K562 (cell line): Measurements from ENCODE around the gene ZNF655. TPM values are rescaled to one million over a fixed set of nuclear protein-coding genes. Genes with fewer than 3 reads are reported as not detected.

Source experiments
- BRF2 ChIP-seq: IDR thresholded peaks from 3 replicates; pipeline ENCODE4 v1.6.1; 2011; ENCODE audit warnings: borderline replicate concordance, mild to moderate bottlenecking; ENCODE audit not compliant: insufficient read length, insufficient read depth
- CTCFL ChIP-seq: IDR thresholded peaks from 2 replicates; pipeline ENCODE4 v1.6.1; 2011; ENCODE audit warnings: borderline replicate concordance, low read depth, mild to moderate bottlenecking, moderate library complexity, low read length; ENCODE audit not compliant: insufficient read depth, poor library complexity, severe bottlenecking
- LARP7 ChIP-seq: fragments of 450-650 bp; IDR thresholded peaks from 2 replicates; pipeline ENCODE4 v1.6.1; 2016
- PKNOX1 ChIP-seq: fragments of 450-650 bp; IDR thresholded peaks from 2 replicates; pipeline ENCODE4 v1.6.1; 2016
- ZKSCAN3 ChIP-seq: fragments of 250-450 bp; sonication (Bioruptor Pico); IDR thresholded peaks from 2 replicates; pipeline ENCODE4 v1.4.0; 2020
- ZNF280B ChIP-seq: fragments of 250-450 bp; sonication (Bioruptor Pico); IDR thresholded peaks from 2 replicates; pipeline ENCODE4 v1.5.1; 2021; ENCODE audit warnings: mild to moderate bottlenecking
- ZNF668 ChIP-seq: fragments of 250-450 bp; sonication (Bioruptor Pico); IDR thresholded peaks from 2 replicates; pipeline ENCODE4 v1.8.0; 2022; ENCODE audit warnings: mild to moderate bottlenecking, inconsistent platforms
- ZNF785 ChIP-seq: fragments of 250-450 bp; sonication (Bioruptor Pico); IDR thresholded peaks from 2 replicates; pipeline ENCODE4 v1.4.0; 2020; ENCODE audit warnings: mild to moderate bottlenecking
- polyA plus RNA-seq, 8 experiments: library from polyadenylated mRNA; depleted of rRNA in 4 of 8; stranded (reverse) in 5 of 8; unstranded in 3 of 8; fragments of >200 nt; fragmentation: Nextera tagmentation in 2 of 8; fragmentation: Illumina TruSeq in 1 of 8; extraction: Ambion mirVana in 2 of 8; extraction: Trizol in 1 of 8; gene quantifications; 2 replicates each; pipeline versions ENCODE4 v1.2.1 to v1.2.3, GENCODE V29; 2011 to 2014; ENCODE audit warnings: inconsistent platforms in 1 of 8, missing spikeins in 1 of 8
- total RNA-seq, 7 experiments: library from RNA; depleted of rRNA in 6 of 7; stranded (reverse); fragments of >200 nt in 6 of 7; fragmentation: Illumina TruSeq in 2 of 7; extraction: Trizol in 2 of 7; gene quantifications; 2 replicates each; pipeline versions ENCODE4 v1.2.1 to v1.2.3, GENCODE V29; 2011 to 2021; ENCODE audit warnings: low replicate concordance in 1 of 7

Gene ZNF655
- total and polyA plus RNA-seq, 9 of the 15 experiments (the other 6 are each of a cell fraction or from before 2014, with no cell fraction given): 25.7 to 130 (median 95.2) TPM

GRCh38 chr7:99623702-99624447 lies 65.4 kb downstream of the ZNF655 start (continued):
- TF ChIP-seq ZNF280B (no peak), LARP7 (no peak), CTCFL (no peak), PKNOX1 (no peak), BRF2 (no peak), ZKSCAN3 (CRISPR knock-in tag) (no peak), ZNF668 (CRISPR knock-in tag) (no peak), ZNF785 (CRISPR knock-in tag) (no peak)
